Measurements from ENCODE around the gene TPRX1. TPM values are rescaled to one million over a fixed set of nuclear protein-coding genes. Genes with fewer than 3 reads are reported as not detected.

Gene TPRX1
- polyA plus RNA-seq, 3 donors: not detected

DNA sequence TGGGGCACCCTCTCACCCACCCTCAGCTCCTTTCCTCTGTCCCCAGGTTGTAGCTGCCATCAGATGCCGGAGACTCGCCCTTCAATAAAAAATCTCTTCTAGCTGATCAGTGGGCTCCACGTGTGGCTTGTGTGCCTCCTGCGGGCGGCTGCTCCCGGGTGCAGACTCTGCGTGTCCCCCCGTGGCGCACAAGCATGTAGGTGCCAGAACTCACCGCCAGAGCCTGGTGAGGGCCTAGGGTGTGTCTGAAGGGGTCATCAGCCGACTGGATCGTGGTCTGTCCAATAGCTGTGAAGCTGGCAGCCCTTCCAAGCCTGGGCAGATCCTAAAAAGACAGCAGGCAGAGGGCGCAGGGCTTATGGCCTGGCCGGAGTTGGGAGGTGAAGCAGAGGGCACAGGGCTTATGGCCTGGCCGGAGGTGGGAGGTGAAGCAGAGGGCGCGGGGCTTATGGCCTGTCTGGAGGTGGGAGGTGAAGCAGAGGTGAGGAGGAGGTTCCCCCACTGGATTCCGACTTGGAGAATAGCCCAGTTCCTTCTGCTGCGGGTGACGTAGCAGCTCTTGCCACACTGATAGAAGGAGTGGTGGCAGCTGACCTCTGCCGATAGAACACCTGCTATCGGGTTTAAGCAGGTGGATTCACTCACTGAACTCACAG lies 47.3 kb downstream of the TPRX1 start:
- H3K4me3 Mint-ChIP-seq: no peak overlapping the region
- H3K27ac Mint-ChIP-seq: peak overlapping the region in 2 of 7 donors; percentile 19 to 66
- WGBS (ENCODE audit: insufficient coverage): over 99% methylated on average over 20 of the region's 22 CpGs
- TF ChIP-seq, protein P1, sequence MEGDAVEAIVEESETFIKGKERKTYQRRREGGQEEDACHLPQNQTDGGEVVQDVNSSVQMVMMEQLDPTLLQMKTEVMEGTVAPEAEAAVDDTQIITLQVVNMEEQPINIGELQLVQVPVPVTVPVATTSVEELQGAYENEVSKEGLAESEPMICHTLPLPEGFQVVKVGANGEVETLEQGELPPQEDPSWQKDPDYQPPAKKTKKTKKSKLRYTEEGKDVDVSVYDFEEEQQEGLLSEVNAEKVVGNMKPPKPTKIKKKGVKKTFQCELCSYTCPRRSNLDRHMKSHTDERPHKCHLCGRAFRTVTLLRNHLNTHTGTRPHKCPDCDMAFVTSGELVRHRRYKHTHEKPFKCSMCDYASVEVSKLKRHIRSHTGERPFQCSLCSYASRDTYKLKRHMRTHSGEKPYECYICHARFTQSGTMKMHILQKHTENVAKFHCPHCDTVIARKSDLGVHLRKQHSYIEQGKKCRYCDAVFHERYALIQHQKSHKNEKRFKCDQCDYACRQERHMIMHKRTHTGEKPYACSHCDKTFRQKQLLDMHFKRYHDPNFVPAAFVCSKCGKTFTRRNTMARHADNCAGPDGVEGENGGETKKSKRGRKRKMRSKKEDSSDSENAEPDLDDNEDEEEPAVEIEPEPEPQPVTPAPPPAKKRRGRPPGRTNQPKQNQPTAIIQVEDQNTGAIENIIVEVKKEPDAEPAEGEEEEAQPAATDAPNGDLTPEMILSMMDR (IDR thresholded peaks at IDR 0.05): no peak
- H3K9me3 Mint-ChIP-seq: peaks cover 0 to 8% (median 4%) of the 10 kb centered on the region in 7 donors
- intact Hi-C loops (cut with micrococcal nuclease): no loop called here
- no peaks in the 10 kb centered on the region for H3K79me2 ChIP-seq (ENCODE audit: insufficient read depth, low read length)
- H3K27ac ChIP-seq (ENCODE audit: low read depth in 1 of 2, low read length in 2 of 2): no peak overlapping the region
- H4K20me1 ChIP-seq (ENCODE audit: insufficient read depth, low read length): peaks cover 19% of the 10 kb centered on the region
- H3K27me3 Mint-ChIP-seq (ENCODE audit: low read depth in 3 of 3): peaks cover 0 to 1% (median 0%) of the 10 kb centered on the region in 3 donors
- H3K4me3 ChIP-seq (replicated peaks in 1 of 3; ENCODE audit: low read depth in 2 of 3, low read length in 3 of 3): no peak overlapping the region
- no peaks in the 10 kb centered on the region for H3K9me3 ChIP-seq (replicated peaks in 1 of 2; ENCODE audit: control insufficient read depth in 1 of 2, insufficient read depth in 1 of 2, low read length in 2 of 2)
- peaks cover 62 to 72% of the 10 kb centered on the region in 2 donors for H3K36me3 ChIP-seq (replicated peaks in 1 of 2; ENCODE audit: control insufficient read depth in 1 of 2, insufficient read depth in 2 of 2, low read length in 2 of 2)
- H3K9ac ChIP-seq (ENCODE audit: insufficient read depth, low read length, poor library complexity, severe bottlenecking): no peak overlapping the region
- H3K4me1 ChIP-seq (ENCODE audit: control insufficient read depth in 1 of 2, insufficient read depth in 2 of 2, low read length in 2 of 2): no peaks in the 10 kb centered on the region
- DNase-seq: no peak
- H3K4me2 ChIP-seq (replicated peaks; ENCODE audit: extremely low read depth, low read length, poor library complexity, severe bottlenecking): no peak overlapping the region
- H3K4me1 Mint-ChIP-seq: no peaks in the 10 kb centered on the region
- no peak overlapping the region for H2AFZ ChIP-seq (ENCODE audit: insufficient read depth, low read depth, low read length, poor library complexity, severe bottlenecking)
- H3K27me3 ChIP-seq (ENCODE audit: control insufficient read depth in 2 of 2, insufficient read depth in 2 of 2, low read length in 2 of 2): no peaks in the 10 kb centered on the region
- H3K36me3 Mint-ChIP-seq: peaks cover 61 to 79% of the 10 kb centered on the region in 2 donors

DNA sequence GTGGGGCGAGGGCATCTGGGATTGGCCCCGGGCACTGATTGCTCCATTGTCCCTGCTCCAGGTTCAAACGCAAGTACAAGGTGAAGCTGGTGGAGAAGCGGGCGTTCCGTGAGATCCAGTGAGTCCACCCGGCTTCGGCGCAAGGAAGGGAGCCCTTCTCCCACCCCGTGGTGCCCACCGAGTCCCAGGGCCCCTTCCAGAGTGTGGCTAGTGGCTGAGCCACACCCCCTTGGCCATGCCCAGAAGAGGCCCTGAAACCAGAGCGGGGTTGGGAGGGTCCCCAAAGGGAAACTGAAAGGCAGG lies 47.8 kb downstream of the TPRX1 start:
- H3K36me3 Mint-ChIP-seq: peaks cover 64 to 84% of the 10 kb centered on the region in 2 donors
- Histone ChIP-seq H3K27ac (ENCODE audit: low read depth in 1 of 2, low read length in 2 of 2) (no peak overlapping the region), H3K79me2 (ENCODE audit: insufficient read depth, low read length) (no peaks in the 10 kb centered on the region), H4K20me1 (ENCODE audit: insufficient read depth, low read length) (peaks cover 20% of the 10 kb centered on the region), H3K36me3 (replicated peaks in 1 of 2; ENCODE audit: control insufficient read depth in 1 of 2, insufficient read depth in 2 of 2, low read length in 2 of 2) (peaks cover 65 to 77% of the 10 kb centered on the region in 2 donors), H3K4me2 (replicated peaks; ENCODE audit: extremely low read depth, low read length, poor library complexity, severe bottlenecking) (no peak overlapping the region), H3K4me3 (replicated peaks in 1 of 3; ENCODE audit: low read depth in 2 of 3, low read length in 3 of 3) (no peak overlapping the region), H3K4me1 (ENCODE audit: control insufficient read depth in 1 of 2, insufficient read depth in 2 of 2, low read length in 2 of 2) (no peaks in the 10 kb centered on the region), H3K9ac (ENCODE audit: insufficient read depth, low read length, poor library complexity, severe bottlenecking) (no peak overlapping the region), H3K9me3 (replicated peaks in 1 of 2; ENCODE audit: control insufficient read depth in 1 of 2, insufficient read depth in 1 of 2, low read length in 2 of 2) (no peaks in the 10 kb centered on the region), H3K27me3 (ENCODE audit: control insufficient read depth in 2 of 2, insufficient read depth in 2 of 2, low read length in 2 of 2) (no peaks in the 10 kb centered on the region), H2AFZ (ENCODE audit: insufficient read depth, low read depth, low read length, poor library complexity, severe bottlenecking) (no peak overlapping the region)
- 98% methylated on average over 9 of the region's 12 CpGs for WGBS (ENCODE audit: insufficient coverage)
- H3K27me3 Mint-ChIP-seq (ENCODE audit: low read depth in 3 of 3): peaks cover 0 to 1% (median 0%) of the 10 kb centered on the region in 3 donors
- H3K9me3 Mint-ChIP-seq: peaks cover 0 to 8% (median 4%) of the 10 kb centered on the region in 7 donors
- DNase-seq: no peak
- intact Hi-C loops (cut with micrococcal nuclease): no loop called here
- no peak overlapping the region for H3K4me3 Mint-ChIP-seq
- no peaks in the 10 kb centered on the region for H3K4me1 Mint-ChIP-seq
- H3K27ac Mint-ChIP-seq: no peak overlapping the region
- TF ChIP-seq, protein P1 (IDR thresholded peaks at IDR 0.05): no peak
